Activated naive CD4-positive, alpha-beta T cell treated with anti-CD3 and anti-CD28 coated beads, Interleukin-2, amount 10 ng/mL, durations not matched to agents 7 days and 5 days (primary cell): ENCODE measurements around the gene TMEM131L.
"Not testable (repeated sequence)": the region's sequence is repeated elsewhere in the genome, so short reads cannot be mapped to it uniquely, and the experiment has no call there.

Experiments used
- CTCF ChIA-PET: fragments of 350-600 bp; sonication (Branson Sonifier 250); formaldehyde crosslinking; loops from one replicate; lab custom pipeline; 2021; ENCODE audit warnings: antibody characterized with exemption; lab: Charles Lee
- DNase-seq: peaks from one replicate; pipeline ENCODE4 v3.0.0-alpha.2; 2020
- H3K27ac Mint-ChIP-seq: one replicate; pipeline ENCODE4 v1.8.0; 2021; ENCODE audit warnings: mild to moderate bottlenecking, moderate library complexity, mixed read lengths
- H3K27me3 Mint-ChIP-seq: one replicate; pipeline ENCODE4 v1.8.0; 2021; ENCODE audit warnings: mild to moderate bottlenecking, mixed read lengths
- H3K36me3 Mint-ChIP-seq: one replicate; pipeline ENCODE4 v1.8.0; 2021; ENCODE audit warnings: mixed read lengths
- H3K4me1 Mint-ChIP-seq: one replicate; pipeline ENCODE4 v1.8.0; 2021; ENCODE audit warnings: mixed read lengths
- H3K4me3 Mint-ChIP-seq: one replicate; pipeline ENCODE4 v1.8.0; 2021; ENCODE audit warnings: mild to moderate bottlenecking, moderate library complexity, mixed read lengths
- H3K9me3 Mint-ChIP-seq: one replicate; pipeline ENCODE4 v1.8.0; 2021; ENCODE audit warnings: mixed read lengths

The TMEM131L gene

GRCh38 chr4:153542834-153543233 lies 76.7 kb downstream of the TMEM131L start:
- H3K27ac Mint-ChIP-seq, result no peak overlapping the region
- DNase-seq, result no peak
- H3K36me3 Mint-ChIP-seq, result peaks cover 24% of the 10 kb centered on the region
- no peaks in the 10 kb centered on the region for H3K9me3 Mint-ChIP-seq
- H3K27me3 Mint-ChIP-seq, result no peaks in the 10 kb centered on the region
- H3K4me3 Mint-ChIP-seq, result no peak overlapping the region
- CTCF ChIA-PET, result interaction anchor here (0.8 to 3.1 kb wide), 8 partner anchors 11 to 207 kb away, joined by 3 to 17 read pairs (median 5); no protein-coding TSS in a partner anchor
- H3K4me1 Mint-ChIP-seq, result peaks cover 42% of the 10 kb centered on the region

- CTCF ChIA-PET, result interaction anchor here (0.8 to 3.1 kb wide), 8 partner anchors 12 to 207 kb away, joined by 3 to 17 read pairs (median 5); partner anchors contain the start of gene TMEM131L
- DNase-seq, result no peak
- Mint-ChIP-seq H3K27me3 (no peaks in the 10 kb centered on the region), H3K4me3 (no peak overlapping the region), H3K36me3 (peaks cover 23% of the 10 kb centered on the region), H3K27ac (no peak overlapping the region), H3K9me3 (no peaks in the 10 kb centered on the region), H3K4me1 (peaks cover 38% of the 10 kb centered on the region)
Observed at GRCh38 chr4:153543351-153543750, 77.2 kb downstream of the TMEM131L start.

- Mint-ChIP-seq H3K9me3 (no peaks in the 10 kb centered on the region), H3K4me3 (no peak overlapping the region), H3K36me3 (peaks cover 20% of the 10 kb centered on the region), H3K27ac (no peak overlapping the region), H3K27me3 (no peaks in the 10 kb centered on the region), H3K4me1 (peaks cover 34% of the 10 kb centered on the region)
- CTCF ChIA-PET, result interaction anchor here (1.8 kb wide), 1 partner anchor 113 kb away, joined by 4 read pairs; no protein-coding TSS in a partner anchor
- no peak for DNase-seq
Observed at GRCh38 chr4:153545822-153546221, 79.7 kb downstream of the TMEM131L start.

GRCh38 chr4:153546280-153546679 lies 80.1 kb downstream of the TMEM131L start:
- H3K4me1 Mint-ChIP-seq, result peaks cover 29% of the 10 kb centered on the region
- peaks cover 21% of the 10 kb centered on the region for H3K36me3 Mint-ChIP-seq
- no peaks in the 10 kb centered on the region for H3K27me3 Mint-ChIP-seq
- H3K9me3 Mint-ChIP-seq, result no peaks in the 10 kb centered on the region
- no peak overlapping the region for H3K27ac Mint-ChIP-seq
- H3K4me3 Mint-ChIP-seq, result no peak overlapping the region
- CTCF ChIA-PET, result no interaction called here
- DNase-seq, result no peak

GRCh38 chr4:153547520-153547919 lies 81.4 kb downstream of the TMEM131L start:
- Mint-ChIP-seq H3K4me3 (no peak overlapping the region), H3K4me1 (peaks cover 19% of the 10 kb centered on the region), H3K36me3 (peaks cover 22% of the 10 kb centered on the region), H3K9me3 (no peaks in the 10 kb centered on the region), H3K27ac (no peak overlapping the region), H3K27me3 (no peaks in the 10 kb centered on the region)
- CTCF ChIA-PET, result interaction anchor here (1.2 kb wide), 1 partner anchor 26 kb away, joined by 3 read pairs; no protein-coding TSS in a partner anchor
- no peak for DNase-seq

- not testable (repeated sequence) for H3K9me3 Mint-ChIP-seq, DNase-seq, H3K27ac Mint-ChIP-seq, H3K4me3 Mint-ChIP-seq, H3K27me3 Mint-ChIP-seq
- Mint-ChIP-seq H3K36me3 (peaks cover 27% of the 10 kb centered on the region), H3K4me1 (peaks cover 20% of the 10 kb centered on the region)
- CTCF ChIA-PET, result interaction anchor here (0.6 to 1.3 kb wide), 4 partner anchors 13 to 101 kb away, joined by 3 to 5 read pairs (median 4); no protein-coding TSS in a partner anchor
Observed at GRCh38 chr4:153548907-153549306, 82.7 kb downstream of the TMEM131L start.

GRCh38 chr4:153549405-153549804 lies 83.2 kb downstream of the TMEM131L start:
- H3K4me3 Mint-ChIP-seq, result no peak overlapping the region
- no peaks in the 10 kb centered on the region for H3K27me3 Mint-ChIP-seq

GRCh38 chr4:153553155-153553818 lies 87.1 kb downstream of the TMEM131L start:
- Mint-ChIP-seq H3K27ac (no peak overlapping the region), H3K27me3 (no peaks in the 10 kb centered on the region), H3K4me1 (peaks cover 11% of the 10 kb centered on the region), H3K4me3 (no peak overlapping the region), H3K36me3 (peaks cover 37% of the 10 kb centered on the region), H3K9me3 (no peaks in the 10 kb centered on the region)
- DNase-seq, result no peak
- CTCF ChIA-PET, result no interaction called here

More at GRCh38 chr4:153549405-153549804, 83.2 kb downstream of the TMEM131L start:
- no peak for DNase-seq
- H3K9me3 Mint-ChIP-seq, result no peaks in the 10 kb centered on the region
- H3K4me1 Mint-ChIP-seq, result peaks cover 20% of the 10 kb centered on the region
- CTCF ChIA-PET, result interaction anchor here (0.6 to 1.3 kb wide), 4 partner anchors 14 to 102 kb away, joined by 3 to 5 read pairs (median 4); no protein-coding TSS in a partner anchor
- no peak overlapping the region for H3K27ac Mint-ChIP-seq
- H3K36me3 Mint-ChIP-seq, result peaks cover 27% of the 10 kb centered on the region

GRCh38 chr4:153553819-153554170 lies 87.6 kb downstream of the TMEM131L start:
- CTCF ChIA-PET, result interaction anchor here (1.0 kb wide), 1 partner anchor 98 kb away, joined by 3 read pairs; no protein-coding TSS in a partner anchor
- no peak for DNase-seq
- Mint-ChIP-seq H3K9me3 (no peaks in the 10 kb centered on the region), H3K27ac (no peak overlapping the region), H3K4me3 (no peak overlapping the region), H3K36me3 (peaks cover 39% of the 10 kb centered on the region), H3K4me1 (peaks cover 6% of the 10 kb centered on the region), H3K27me3 (no peaks in the 10 kb centered on the region)

- peaks cover 54% of the 10 kb centered on the region for H3K36me3 Mint-ChIP-seq
- CTCF ChIA-PET, result no interaction called here
Observed at GRCh38 chr4:153555730-153556434, 89.7 kb downstream of the TMEM131L start.

GRCh38 chr4:153556435-153556815 lies 90.3 kb downstream of the TMEM131L start:
- H3K4me1 Mint-ChIP-seq, result peaks cover 11% of the 10 kb centered on the region
- H3K27me3 Mint-ChIP-seq, result no peaks in the 10 kb centered on the region
- no peak overlapping the region for H3K4me3 Mint-ChIP-seq
- peaks cover 8% of the 10 kb centered on the region for H3K9me3 Mint-ChIP-seq
- H3K36me3 Mint-ChIP-seq, result peaks cover 55% of the 10 kb centered on the region
- no peak overlapping the region for H3K27ac Mint-ChIP-seq
- DNase-seq, result no peak
- CTCF ChIA-PET, result no interaction called here

More at GRCh38 chr4:153555730-153556434, 89.7 kb downstream of the TMEM131L start:
- H3K27ac Mint-ChIP-seq, result no peak overlapping the region
- H3K9me3 Mint-ChIP-seq, result peaks cover 4% of the 10 kb centered on the region
- H3K4me1 Mint-ChIP-seq, result peaks cover 10% of the 10 kb centered on the region
- H3K4me3 Mint-ChIP-seq, result no peak overlapping the region
- no peaks in the 10 kb centered on the region for H3K27me3 Mint-ChIP-seq
- DNase-seq, result no peak

GRCh38 chr4:153560908-153561307 lies 94.7 kb downstream of the TMEM131L start:
- peaks cover 13% of the 10 kb centered on the region for H3K4me1 Mint-ChIP-seq
- CTCF ChIA-PET, result no interaction called here
- H3K9me3 Mint-ChIP-seq, result peaks cover 11% of the 10 kb centered on the region
- peaks cover 69% of the 10 kb centered on the region for H3K36me3 Mint-ChIP-seq
- H3K27me3 Mint-ChIP-seq, result no peaks in the 10 kb centered on the region
- no peak overlapping the region for H3K27ac Mint-ChIP-seq
- H3K4me3 Mint-ChIP-seq, result no peak overlapping the region
- no peak for DNase-seq

GRCh38 chr4:153564630-153565525 lies 98.7 kb downstream of the TMEM131L start:
- H3K4me3 Mint-ChIP-seq, result no peak overlapping the region
- no peak overlapping the region for H3K27ac Mint-ChIP-seq
- H3K27me3 Mint-ChIP-seq, result no peaks in the 10 kb centered on the region
- CTCF ChIA-PET, result interaction anchor here (1.2 to 1.3 kb wide), 2 partner anchors 9 to 22 kb away, joined by 5 to 6 read pairs; no protein-coding TSS in a partner anchor
- H3K36me3 Mint-ChIP-seq, result peaks cover 65% of the 10 kb centered on the region
- H3K4me1 Mint-ChIP-seq, result peaks cover 20% of the 10 kb centered on the region
- peaks cover 11% of the 10 kb centered on the region for H3K9me3 Mint-ChIP-seq
- DNase-seq, result no peak
